ENCODE measurements around the gene STXBP6.

- no peak for TF ChIP-seq EP300 (IDR thresholded peaks at IDR 0.05; ENCODE audit: borderline replicate concordance)
- no peak for TF ChIP-seq TAF1 (IDR thresholded peaks at IDR 0.05; ENCODE audit: low read depth)
- no peak for TF ChIP-seq FOXM1 (IDR thresholded peaks at IDR 0.05; ENCODE audit: borderline replicate concordance, low read depth)
- TF ChIP-seq REST (IDR thresholded peaks at IDR 0.05; ENCODE audit: low read depth), result no peak
- TF ChIP-seq MAX (IDR thresholded peaks at IDR 0.05), result no peak
- TF ChIP-seq YY1 (IDR thresholded peaks at IDR 0.05; ENCODE audit: low read depth), result no peak
- no peak for TF ChIP-seq USF1 (IDR thresholded peaks at IDR 0.05)
- no peak for TF ChIP-seq ZBTB7A (IDR thresholded peaks at IDR 0.05; ENCODE audit: low read depth)
Measured at GRCh38 chr14:25055992-25056687, 6.2 kb upstream of the STXBP6 start.

Data from Ishikawa (cell line).